GM13976 (cell line): ENCODE measurements around the gene UGCG.

Experiments
- DNase-seq: peaks from one replicate; pipeline ENCODE4 v3.0.0; 2012; ENCODE audit warnings: low spot score
- in situ Hi-C: fragments of 300-500 bp; cut with MboI; formaldehyde crosslinking; loops from one replicate; pipeline ENCODE4 v1.12.0; 2022; ENCODE audit warnings: low sequenced_read_pairs, mixed read lengths, inconsistent platforms; ENCODE audit not compliant: unreplicated experiment
- TF ChIP-seq, protein P1 (sequence below): IDR thresholded peaks from 2 replicates; pipeline ENCODE4 v1.5.1; 2012; ENCODE audit warnings: borderline replicate concordance, mild to moderate bottlenecking; ENCODE audit not compliant: insufficient read depth; ENCODE audit errors: extremely low read depth, missing control alignments, control extremely low read depth

The UGCG gene

DNA sequence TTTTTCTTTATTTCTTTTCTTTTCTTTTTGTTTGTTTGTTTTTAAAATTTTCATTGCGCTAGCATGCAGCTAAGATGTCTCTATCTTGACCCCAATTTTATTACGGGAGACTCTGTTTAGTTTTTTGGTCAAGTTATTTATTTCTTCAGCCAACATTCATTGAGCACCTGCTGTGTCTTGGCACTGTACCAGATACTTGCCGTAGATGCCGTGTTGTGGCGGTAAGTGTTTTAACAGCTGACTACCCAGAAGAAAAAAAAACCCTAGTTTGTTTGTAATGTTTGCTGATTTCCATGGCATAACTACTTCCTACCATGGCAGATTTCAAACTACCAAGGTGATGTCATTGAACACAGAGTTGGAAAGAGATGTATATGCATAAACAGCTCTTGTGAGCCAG is 65.0 kb downstream of the UGCG start:
- in situ Hi-C loops, result loop anchor here (10.0 kb wide), 1 partner anchor 57 kb away; no protein-coding TSS in a partner anchor
- TF ChIP-seq, protein P1, sequence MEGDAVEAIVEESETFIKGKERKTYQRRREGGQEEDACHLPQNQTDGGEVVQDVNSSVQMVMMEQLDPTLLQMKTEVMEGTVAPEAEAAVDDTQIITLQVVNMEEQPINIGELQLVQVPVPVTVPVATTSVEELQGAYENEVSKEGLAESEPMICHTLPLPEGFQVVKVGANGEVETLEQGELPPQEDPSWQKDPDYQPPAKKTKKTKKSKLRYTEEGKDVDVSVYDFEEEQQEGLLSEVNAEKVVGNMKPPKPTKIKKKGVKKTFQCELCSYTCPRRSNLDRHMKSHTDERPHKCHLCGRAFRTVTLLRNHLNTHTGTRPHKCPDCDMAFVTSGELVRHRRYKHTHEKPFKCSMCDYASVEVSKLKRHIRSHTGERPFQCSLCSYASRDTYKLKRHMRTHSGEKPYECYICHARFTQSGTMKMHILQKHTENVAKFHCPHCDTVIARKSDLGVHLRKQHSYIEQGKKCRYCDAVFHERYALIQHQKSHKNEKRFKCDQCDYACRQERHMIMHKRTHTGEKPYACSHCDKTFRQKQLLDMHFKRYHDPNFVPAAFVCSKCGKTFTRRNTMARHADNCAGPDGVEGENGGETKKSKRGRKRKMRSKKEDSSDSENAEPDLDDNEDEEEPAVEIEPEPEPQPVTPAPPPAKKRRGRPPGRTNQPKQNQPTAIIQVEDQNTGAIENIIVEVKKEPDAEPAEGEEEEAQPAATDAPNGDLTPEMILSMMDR, result no peak
- no peak for DNase-seq

DNA sequence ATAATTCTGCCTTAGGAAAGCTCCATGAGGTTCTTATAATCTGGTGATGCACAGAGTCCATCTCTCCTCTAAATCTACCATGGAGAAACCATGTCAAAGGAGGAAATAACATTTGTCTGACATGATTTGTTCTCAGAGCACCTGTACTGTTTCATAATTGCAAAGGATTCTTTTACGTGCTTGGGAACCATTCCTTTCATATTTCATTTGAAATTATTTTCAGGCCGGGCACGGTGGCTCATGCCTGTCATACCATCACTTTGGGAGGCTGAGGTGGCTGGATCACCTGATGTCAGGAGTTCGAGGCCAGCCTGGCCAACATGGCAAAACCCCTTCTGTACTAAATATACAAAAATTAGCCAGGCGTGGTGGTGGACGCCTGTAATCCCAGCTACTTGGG is 65.4 kb downstream of the UGCG start:
- TF ChIP-seq, protein P1, result no peak
- in situ Hi-C loops, result loop anchor here (10.0 kb wide), 1 partner anchor 57 kb away; no protein-coding TSS in a partner anchor
- DNase-seq, result no peak

DNA sequence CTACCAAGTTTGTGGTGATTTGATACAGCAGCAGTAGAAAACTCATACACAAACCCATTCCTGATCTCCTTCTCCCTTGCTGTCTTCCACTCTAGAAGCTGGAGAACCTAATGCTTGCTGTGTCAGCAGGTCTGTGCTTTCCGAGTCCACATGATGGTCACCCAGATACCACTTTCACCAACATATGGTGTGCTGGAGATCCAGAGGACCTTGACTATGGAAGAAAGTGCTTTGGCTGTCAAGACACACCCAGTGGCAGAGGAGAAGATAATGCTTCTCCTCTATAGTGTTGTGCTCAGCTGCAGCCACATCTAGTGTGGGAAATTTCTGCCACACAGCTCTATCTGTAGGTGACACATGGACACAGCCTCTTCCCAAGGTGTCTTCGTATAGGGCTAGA is 67.4 kb downstream of the UGCG start:
- in situ Hi-C loops, result loop anchor here (10.0 kb wide), 1 partner anchor 59 kb away; no protein-coding TSS in a partner anchor
- TF ChIP-seq, protein P1, result no peak
- no peak for DNase-seq

DNA sequence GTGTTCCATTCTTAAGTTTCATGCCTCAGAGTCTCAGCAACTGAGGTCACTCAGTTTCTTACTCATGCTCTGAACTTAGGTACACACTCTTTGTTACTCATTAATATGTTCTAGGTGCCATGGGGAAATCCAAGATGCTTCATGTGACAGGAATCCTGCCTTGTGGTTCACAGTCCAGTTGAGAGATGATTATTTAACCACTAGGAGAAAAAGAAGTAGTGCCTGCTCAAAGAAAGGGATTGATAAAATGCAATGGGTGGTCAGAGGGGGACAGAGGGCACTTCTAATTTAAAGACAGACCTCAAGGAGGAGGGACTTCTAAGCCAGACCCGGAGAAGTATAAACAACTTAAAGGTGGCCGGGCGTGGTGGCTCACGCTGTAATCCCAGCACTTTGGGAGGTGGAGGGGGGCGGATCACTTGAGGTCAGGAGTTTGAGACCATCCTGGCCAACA is 69.0 kb downstream of the UGCG start:
- in situ Hi-C loops, result loop anchor here (10.0 kb wide), 1 partner anchor 61 kb away; no protein-coding TSS in a partner anchor

DNA sequence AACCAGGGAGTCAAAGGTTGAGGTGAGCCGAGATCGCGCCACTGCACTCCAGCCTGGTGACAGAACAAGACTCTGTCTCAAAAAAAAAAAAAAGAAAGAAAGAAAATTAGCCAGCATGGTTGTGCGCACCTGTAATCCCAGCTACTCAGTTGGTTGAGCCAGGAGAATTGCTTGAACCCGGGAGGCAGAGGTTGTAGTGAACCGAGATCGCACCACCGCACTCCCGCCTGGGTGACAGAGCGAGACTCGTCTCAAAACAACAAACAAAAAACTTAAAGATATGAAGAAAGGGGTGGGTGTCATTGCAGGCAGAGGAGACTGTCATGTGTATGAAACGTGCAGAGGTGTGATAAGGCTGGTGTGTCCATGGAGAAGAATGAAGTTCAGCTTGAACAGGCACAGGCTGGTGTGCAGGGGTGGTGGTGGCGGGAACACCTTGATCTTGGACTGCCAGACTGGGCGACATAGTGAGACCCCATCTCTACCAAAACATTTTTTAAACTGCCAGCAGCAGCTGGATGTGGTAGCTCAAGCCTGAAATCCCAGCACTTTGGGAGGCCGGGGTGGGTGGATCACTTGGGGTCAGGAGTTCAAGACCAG is 69.6 kb downstream of the UGCG start:
- DNase-seq, result no peak
- TF ChIP-seq, protein P1, result no peak
- in situ Hi-C loops, result loop anchor here (10.0 kb wide), 1 partner anchor 61 kb away; no protein-coding TSS in a partner anchor

More for the DNA sequence above, 69.0 kb downstream of the UGCG start:
- TF ChIP-seq, protein P1, result no peak
- peak; percentile 62 for DNase-seq

DNA sequence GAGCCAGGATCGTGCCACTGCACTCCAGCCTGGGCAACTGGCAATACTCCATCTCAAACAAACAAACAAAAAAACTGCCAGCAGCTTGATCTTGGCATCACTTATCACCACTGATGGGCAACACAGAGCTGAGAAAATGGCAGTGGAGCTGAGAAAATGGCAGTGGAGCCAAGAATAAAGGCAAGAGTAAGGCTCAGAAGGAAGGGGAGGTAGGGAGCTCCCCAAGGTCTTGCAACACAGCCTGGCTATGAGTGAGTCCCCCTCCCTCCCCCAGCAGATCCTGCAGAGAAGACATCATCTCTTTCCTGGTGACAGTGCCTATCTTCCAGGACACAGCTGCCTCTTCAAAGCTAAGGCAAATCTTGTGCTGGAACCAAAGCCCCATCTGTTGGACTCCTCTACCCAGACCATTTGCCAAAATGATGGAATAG is 70.3 kb downstream of the UGCG start:
- TF ChIP-seq, protein P1, result no peak
- in situ Hi-C loops, result loop anchor here (10.0 kb wide), 1 partner anchor 62 kb away; no protein-coding TSS in a partner anchor
- no peak for DNase-seq
